AG04449 (cell line): ENCODE measurements around the gene CCNO.
A peak's percentile ranks its signal among the peaks of the same experiment; 100 is the strongest.

Experiments used
- CTCF ChIA-PET: fragments of 350-600 bp; formaldehyde crosslinking; extraction: SDS; loops from one replicate; lab custom pipeline; 2021; ENCODE audit warnings: antibody characterized with exemption; lab: Yijun Ruan, JAX
- POLR2A ChIA-PET: fragments of 400-600, 350-600 bp; formaldehyde crosslinking; extraction: SDS; loops from one replicate; lab custom pipeline; 2020; ENCODE audit warnings: antibody characterized with exemption, inconsistent platforms; lab: Yijun Ruan, JAX
- DNase-seq: peaks from one replicate; pipeline ENCODE4 v3.0.0-alpha.2; 2010; ENCODE audit warnings: low read depth, low spot score
- H3K4me3 ChIP-seq: 2 replicates; pipeline ENCODE4 v1.5.1; 2011; ENCODE audit warnings: low read depth, mild to moderate bottlenecking, control low read depth, low read length
- TF ChIP-seq, protein P1 (sequence below): IDR thresholded peaks from one replicate; pipeline ENCODE4 v1.5.1; 2011; ENCODE audit warnings: mild to moderate bottlenecking, moderate library complexity, low read length, control low read depth, inconsistent platforms; ENCODE audit not compliant: insufficient read depth; ENCODE audit errors: missing control alignments

CCNO gene, protein sequence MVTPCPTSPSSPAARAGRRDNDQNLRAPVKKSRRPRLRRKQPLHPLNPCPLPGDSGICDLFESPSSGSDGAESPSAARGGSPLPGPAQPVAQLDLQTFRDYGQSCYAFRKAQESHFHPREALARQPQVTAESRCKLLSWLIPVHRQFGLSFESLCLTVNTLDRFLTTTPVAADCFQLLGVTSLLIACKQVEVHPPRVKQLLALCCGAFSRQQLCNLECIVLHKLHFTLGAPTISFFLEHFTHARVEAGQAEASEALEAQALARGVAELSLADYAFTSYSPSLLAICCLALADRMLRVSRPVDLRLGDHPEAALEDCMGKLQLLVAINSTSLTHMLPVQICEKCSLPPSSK

DNA sequence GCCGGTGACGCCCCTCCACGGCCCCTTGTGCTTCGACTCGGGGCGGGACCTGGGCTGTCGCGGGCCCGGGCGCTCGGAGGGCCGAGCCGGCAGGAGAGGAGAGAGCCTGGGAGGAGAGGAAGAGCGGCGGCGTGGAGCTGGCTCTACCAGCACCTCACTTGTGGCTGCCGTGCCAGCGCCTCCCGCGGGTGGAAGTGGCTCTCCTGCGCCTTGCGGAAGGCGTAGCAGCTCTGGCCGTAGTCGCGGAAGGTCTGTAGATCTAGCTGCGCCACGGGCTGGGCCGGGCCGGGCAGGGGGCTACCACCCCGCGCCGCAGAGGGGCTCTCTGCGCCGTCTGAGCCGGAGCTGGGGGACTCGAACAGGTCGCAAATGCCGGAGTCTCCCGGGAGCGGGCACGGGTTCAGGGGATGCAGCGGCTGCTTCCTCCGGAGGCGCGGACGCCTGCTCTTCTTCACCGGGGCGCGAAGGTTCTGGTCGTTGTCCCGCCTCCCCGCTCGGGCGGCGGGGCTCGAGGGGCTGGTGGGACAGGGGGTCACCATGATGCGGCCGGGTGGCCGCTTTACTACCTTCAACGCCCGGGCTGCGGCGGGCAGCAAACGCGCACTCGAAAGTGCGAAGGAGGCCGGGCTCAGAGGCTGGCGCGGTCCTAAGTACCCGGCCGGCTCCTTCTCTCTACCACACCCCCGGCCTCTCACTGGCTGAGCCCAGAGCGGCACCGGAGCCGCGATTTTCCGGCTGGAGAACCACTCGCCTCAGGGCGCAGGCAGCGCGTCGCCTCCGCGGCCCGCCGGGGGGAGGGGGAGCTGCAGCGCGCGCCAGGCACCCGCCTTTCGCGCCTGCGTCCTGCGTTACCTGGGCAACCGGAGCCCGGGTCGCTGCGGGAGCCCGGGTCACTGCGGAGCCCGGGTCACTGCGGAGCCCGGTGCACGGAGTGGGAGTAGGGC lies at the start of gene CCNO:
Gene CCNO, minus strand, starts transcription at position 624 of the 944 bp plus-strand sequence. Its CDS starts 85 bp downstream, at position 539.
- no peak for DNase-seq
- TF ChIP-seq, protein P1, sequence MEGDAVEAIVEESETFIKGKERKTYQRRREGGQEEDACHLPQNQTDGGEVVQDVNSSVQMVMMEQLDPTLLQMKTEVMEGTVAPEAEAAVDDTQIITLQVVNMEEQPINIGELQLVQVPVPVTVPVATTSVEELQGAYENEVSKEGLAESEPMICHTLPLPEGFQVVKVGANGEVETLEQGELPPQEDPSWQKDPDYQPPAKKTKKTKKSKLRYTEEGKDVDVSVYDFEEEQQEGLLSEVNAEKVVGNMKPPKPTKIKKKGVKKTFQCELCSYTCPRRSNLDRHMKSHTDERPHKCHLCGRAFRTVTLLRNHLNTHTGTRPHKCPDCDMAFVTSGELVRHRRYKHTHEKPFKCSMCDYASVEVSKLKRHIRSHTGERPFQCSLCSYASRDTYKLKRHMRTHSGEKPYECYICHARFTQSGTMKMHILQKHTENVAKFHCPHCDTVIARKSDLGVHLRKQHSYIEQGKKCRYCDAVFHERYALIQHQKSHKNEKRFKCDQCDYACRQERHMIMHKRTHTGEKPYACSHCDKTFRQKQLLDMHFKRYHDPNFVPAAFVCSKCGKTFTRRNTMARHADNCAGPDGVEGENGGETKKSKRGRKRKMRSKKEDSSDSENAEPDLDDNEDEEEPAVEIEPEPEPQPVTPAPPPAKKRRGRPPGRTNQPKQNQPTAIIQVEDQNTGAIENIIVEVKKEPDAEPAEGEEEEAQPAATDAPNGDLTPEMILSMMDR = peak; percentile 3
- CTCF ChIA-PET = interaction anchor here (0.7 to 3.2 kb wide), 8 partner anchors 9 to 62 kb away, joined by 3 to 11 read pairs (median 3); no protein-coding TSS in a partner anchor

DNA sequence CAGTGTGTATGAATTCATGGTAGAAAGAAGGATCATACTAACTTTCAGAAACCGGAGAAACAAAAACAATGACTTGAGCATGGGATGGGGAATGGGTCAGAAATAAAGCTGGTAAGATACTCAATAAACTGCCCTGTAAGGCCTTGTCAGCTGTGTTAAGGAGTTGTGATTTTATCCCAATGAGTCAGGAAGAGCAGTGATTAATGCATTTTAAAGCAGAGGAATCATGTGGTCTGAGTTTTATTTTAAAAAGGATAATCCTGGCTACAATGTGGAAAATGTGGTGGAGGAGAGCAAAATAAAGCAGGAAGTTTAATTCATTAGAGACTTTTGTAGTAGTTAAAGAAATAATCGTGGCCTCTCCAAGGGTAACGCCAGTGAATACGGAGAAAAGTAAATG lies 45.4 kb upstream of the CCNO start:
- peak; percentile 40 for DNase-seq
- TF ChIP-seq, protein P1 = no peak
- H3K4me3 ChIP-seq = no peak overlapping the region
- ChIA-PET CTCF (interaction anchor here (1.3 to 1.4 kb wide), 2 partner anchors 13 to 18 kb away, joined by 3 to 4 read pairs; no protein-coding TSS in a partner anchor), POLR2A (no interaction called here)

More for the DNA sequence above, at the start of gene CCNO:
- POLR2A ChIA-PET = no interaction called here
- H3K4me3 ChIP-seq = peak within 1 kb of the TSS; percentile 54

DNA sequence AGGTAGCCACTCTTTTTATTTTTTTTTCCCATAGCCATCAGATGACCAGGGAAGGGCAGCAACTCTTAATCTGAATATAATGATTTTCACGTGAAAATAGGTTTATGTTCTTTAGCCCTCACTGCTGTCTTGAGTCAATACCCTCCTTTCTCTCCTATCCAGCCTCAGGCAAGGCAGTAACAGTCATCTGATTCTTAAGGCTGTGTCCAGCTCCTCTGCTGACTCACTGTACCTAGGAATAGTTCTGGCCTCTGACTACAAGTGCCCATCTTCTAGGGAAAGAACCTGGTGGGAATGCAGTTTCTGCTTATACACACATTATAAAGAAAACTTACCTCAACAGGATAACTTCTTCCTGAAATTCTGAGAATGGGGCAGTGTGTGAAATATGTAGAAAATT lies 43.4 kb upstream of the CCNO start:
- POLR2A ChIA-PET = no interaction called here
- no peak overlapping the region for H3K4me3 ChIP-seq
- CTCF ChIA-PET = interaction anchor here (1.0 to 1.3 kb wide), 2 partner anchors 9 to 19 kb away, joined by 3 to 4 read pairs; no protein-coding TSS in a partner anchor
- TF ChIP-seq, protein P1 = no peak
- peak; percentile 16 for DNase-seq

DNA sequence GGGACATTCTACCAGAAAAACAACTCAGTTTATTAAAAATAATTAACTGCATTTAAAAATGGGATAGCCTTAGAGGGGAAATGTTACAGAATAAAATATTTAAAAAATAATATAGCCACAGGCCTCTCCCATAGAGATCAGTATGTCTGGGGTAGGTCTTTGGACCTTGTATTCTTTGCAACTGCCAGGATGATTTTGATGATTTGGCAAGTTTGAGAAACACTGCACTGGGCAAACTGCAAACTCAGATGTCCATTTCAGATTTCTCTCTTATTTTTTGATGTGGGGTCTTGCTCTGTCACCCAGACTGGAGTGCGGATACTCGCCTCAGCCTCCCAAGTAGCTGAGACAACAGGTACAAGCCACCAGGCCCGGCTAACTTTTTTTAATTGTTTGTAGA lies 24.9 kb upstream of the CCNO start:
- CTCF ChIA-PET = interaction anchor here (1.5 kb wide), 1 partner anchor 18 kb away, joined by 3 read pairs; no protein-coding TSS in a partner anchor
- POLR2A ChIA-PET = interaction anchor here (0.6 kb wide), 1 partner anchor 10 kb away, joined by 3 read pairs; no protein-coding TSS in a partner anchor
- H3K4me3 ChIP-seq = no peak overlapping the region
- TF ChIP-seq, protein P1 = no peak
- no peak for DNase-seq

DNA sequence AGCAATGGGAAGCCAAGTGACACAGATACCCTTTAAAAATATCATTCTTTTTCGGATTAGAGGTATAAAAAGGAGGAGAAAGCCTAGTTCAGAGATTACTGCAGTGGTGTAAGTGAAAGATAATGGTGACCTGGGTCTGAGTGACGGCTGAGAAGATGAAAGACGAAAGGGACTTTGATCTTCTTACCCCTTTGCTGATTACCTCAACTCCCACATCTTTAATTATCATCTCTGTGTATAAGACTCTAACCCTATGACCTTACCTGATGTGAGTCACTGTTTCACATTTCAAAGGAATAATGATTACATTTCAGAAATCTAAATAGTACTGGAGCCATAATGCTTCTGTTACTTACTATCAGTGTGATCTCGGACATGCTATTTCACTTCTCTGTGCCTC lies 21.4 kb upstream of the CCNO start:
- H3K4me3 ChIP-seq = no peak overlapping the region
- ChIA-PET POLR2A (no interaction called here), CTCF (no interaction called here)
- no peak for DNase-seq
- TF ChIP-seq, protein P1 = no peak
